Skeletal muscle satellite cell (primary cell): Measurements from ENCODE around the gene CALY.
A peak's percentile ranks its signal among the peaks of the same experiment; 100 is the strongest.

Source experiments
- H3K27me3 ChIP-seq: 2 replicates; pipeline ENCODE4 v1.7.0; 2013; ENCODE audit warnings: low read length; ENCODE audit not compliant: control insufficient read depth, insufficient read depth
- H3K36me3 ChIP-seq: 2 replicates; pipeline ENCODE4 v1.7.0; 2013; ENCODE audit warnings: mild to moderate bottlenecking, control low read depth, low read length; ENCODE audit not compliant: insufficient read depth
- H3K4me1 ChIP-seq: 2 replicates; pipeline ENCODE4 v1.7.0; 2013; ENCODE audit warnings: low read length; ENCODE audit not compliant: control insufficient read depth, insufficient read depth
- H3K4me2 ChIP-seq: 2 replicates; pipeline ENCODE4 v1.7.0; 2013; ENCODE audit warnings: mild to moderate bottlenecking, low read length
- H3K4me3 ChIP-seq: 2 replicates; pipeline ENCODE4 v1.7.0; 2013; ENCODE audit warnings: low read length
- H3K9ac ChIP-seq: 2 replicates; pipeline ENCODE4 v1.7.0; 2013; ENCODE audit warnings: mild to moderate bottlenecking, low read depth, low read length, moderate library complexity
- H3K9me3 ChIP-seq: replicated peaks from 2 replicates; pipeline ENCODE4 v1.7.0; 2013; ENCODE audit warnings: mild to moderate bottlenecking, control low read depth, low read length

CALY gene

DNA sequence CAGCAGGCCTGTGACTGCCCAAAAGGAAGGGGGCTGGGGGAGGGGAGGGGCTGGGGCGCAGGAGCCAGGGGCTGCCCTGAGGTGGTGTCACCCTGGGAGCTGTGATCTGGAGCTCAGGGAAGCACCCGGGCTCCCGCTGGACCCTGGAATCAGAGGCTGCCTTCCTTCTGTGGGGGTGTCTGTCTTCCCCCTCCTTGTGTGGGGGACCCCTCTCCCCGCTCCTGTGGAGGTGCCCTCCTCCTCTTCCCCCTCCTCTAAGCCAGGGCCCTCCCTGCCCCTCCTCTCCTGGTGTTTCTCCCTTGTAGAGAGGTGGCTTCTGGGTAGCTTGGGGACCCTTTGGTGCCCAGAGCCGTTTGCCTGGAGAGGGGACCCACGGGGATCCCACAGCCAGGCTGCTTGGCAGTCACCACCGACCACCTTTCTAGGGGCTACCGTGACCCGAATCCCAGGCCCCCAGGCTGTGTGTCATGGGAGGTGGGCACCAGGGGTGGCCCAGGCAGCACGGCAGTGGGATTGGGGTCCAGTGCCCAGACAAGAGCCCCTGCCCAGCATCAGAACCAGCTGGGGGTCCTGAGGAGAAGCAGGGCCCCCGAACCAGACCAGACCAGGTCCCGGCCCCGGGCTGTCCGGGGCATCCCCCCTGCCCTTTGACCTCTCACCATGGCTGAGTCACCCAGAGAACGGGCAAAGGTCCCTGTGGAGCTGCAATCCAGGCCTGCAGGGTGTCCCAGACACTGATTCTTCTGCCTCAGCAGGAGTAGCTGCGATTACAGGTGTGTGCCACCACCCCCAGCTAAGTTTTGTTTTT lies 11.2 kb upstream of the CALY start:
- no peak overlapping the region for H3K4me3 ChIP-seq
- no peaks in the 10 kb centered on the region for H3K36me3 ChIP-seq
- H3K4me2 ChIP-seq: no peak overlapping the region
- no peak overlapping the region for H3K9ac ChIP-seq
- H3K27me3 ChIP-seq: peaks cover 26% of the 10 kb centered on the region
- no peaks in the 10 kb centered on the region for H3K9me3 ChIP-seq
- H3K4me1 ChIP-seq: no peaks in the 10 kb centered on the region

DNA sequence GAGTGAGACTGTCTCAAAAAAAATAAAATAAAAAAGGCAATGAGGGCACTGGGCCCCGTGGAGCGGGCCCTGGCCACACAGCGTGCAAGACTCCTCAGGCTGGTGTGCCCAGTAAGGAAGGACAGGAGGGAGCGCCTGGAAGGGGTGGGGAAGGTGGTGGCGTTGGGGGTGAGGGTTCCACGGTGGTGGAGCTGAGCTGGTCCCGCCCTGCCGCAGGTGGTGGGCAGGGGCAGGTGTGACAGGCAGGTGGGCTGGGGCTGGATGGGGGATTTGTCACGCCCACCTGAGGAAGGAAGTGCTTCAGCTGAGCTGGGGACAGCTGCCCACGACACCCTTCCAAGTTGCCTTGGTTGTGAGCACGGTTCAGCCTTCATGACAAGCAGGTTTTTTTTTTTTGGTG lies 9.7 kb upstream of the CALY start:
- H3K27me3 ChIP-seq: peaks cover 31% of the 10 kb centered on the region
- no peak overlapping the region for H3K4me2 ChIP-seq
- no peaks in the 10 kb centered on the region for H3K4me1 ChIP-seq
- H3K4me3 ChIP-seq: no peak overlapping the region
- H3K36me3 ChIP-seq: no peaks in the 10 kb centered on the region
- no peaks in the 10 kb centered on the region for H3K9me3 ChIP-seq
- H3K9ac ChIP-seq: no peak overlapping the region

DNA sequence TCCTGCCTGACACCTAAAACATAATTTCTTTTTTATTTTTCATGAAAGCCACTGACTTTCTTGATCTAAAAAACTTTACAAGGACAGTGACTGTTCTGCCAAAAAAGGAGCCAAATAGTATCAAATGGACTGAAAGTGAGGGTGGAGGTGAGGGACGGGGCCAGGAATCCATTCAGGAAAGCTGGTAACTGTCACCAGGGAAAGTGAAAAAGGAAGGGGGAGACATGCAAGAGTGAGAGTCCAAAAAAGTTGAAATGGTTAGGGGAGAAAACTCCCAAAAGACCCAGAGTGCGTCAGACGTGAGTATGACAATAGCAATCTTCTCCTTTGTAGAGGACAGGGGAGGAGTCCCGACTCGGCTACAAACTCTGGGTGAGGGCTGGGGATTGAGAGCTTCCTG lies 7.5 kb upstream of the CALY start:
- Histone ChIP-seq H3K9ac (no peak overlapping the region), H3K4me3 (no peak overlapping the region), H3K4me1 (no peaks in the 10 kb centered on the region), H3K9me3 (no peaks in the 10 kb centered on the region), H3K4me2 (no peak overlapping the region), H3K27me3 (peaks cover 31% of the 10 kb centered on the region), H3K36me3 (no peaks in the 10 kb centered on the region)

DNA sequence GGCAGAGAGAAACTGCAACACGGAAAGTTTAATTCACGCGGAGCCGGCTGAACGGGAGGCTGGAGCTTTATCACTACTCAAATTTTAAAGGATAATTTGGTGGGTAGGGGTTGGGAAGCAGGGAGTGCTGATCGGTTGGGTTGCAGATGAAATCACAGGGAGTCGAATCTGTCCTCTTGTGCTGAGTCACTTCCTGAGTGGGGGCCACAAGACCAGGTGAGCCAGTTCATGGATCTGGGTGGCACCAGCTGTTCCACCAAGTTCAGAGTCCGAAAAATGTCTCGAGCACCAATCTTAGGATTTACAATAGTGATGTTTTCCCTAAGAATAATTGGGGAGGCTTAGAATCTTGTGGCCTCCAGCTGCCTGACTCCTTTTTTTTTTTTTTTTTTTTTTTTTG lies 6.9 kb upstream of the CALY start:
- Histone ChIP-seq H3K9ac (no peak overlapping the region), H3K4me3 (no peak overlapping the region), H3K36me3 (no peaks in the 10 kb centered on the region), H3K9me3 (no peaks in the 10 kb centered on the region), H3K4me2 (no peak overlapping the region), H3K27me3 (peaks cover 31% of the 10 kb centered on the region), H3K4me1 (no peaks in the 10 kb centered on the region)

DNA sequence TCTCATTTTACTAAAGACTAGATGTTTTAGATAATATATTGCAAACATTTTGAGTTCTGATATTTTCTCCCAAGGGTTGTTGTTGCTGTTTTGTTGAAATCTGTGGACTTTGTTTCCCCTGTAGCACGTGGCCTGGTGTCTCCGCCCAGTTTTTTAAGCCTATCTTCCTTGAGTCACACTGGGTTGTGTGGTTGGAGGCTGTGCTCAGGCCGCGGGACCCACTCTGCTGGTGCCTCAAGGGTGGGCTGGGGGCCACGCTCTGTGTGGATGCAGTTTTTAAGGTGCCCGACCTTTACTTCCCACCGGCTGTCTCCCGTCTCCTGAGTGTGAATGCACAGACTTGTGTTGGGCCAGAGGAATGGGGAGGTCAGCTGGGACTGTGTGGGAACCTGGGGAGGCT lies 6.2 kb upstream of the CALY start:
- Histone ChIP-seq H3K9ac (no peak overlapping the region), H3K4me3 (no peak overlapping the region), H3K4me2 (no peak overlapping the region), H3K9me3 (no peaks in the 10 kb centered on the region), H3K27me3 (peaks cover 31% of the 10 kb centered on the region), H3K4me1 (no peaks in the 10 kb centered on the region), H3K36me3 (no peaks in the 10 kb centered on the region)

DNA sequence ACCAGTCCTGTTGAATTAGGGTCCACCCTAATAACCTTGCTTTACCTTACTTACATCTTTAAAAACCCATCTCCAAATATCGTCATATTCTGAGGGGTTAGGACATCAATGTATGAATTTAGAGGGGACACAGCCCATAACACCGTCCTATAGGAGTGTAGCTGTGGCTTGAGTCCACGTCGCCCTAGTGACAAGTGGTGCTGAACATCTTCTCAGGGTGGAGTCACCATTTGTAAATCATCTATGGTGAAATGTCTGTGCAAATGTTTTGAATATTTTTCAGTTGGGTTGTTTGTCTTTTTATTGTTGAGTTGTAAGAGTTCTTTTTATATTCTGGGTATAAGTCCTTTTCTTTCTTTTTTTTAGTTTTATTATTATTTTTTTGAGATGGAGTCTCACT lies 5.3 kb upstream of the CALY start:
- Histone ChIP-seq H3K4me2 (no peak overlapping the region), H3K27me3 (peaks cover 35% of the 10 kb centered on the region), H3K36me3 (no peaks in the 10 kb centered on the region), H3K9ac (no peak overlapping the region), H3K9me3 (no peaks in the 10 kb centered on the region), H3K4me1 (no peaks in the 10 kb centered on the region), H3K4me3 (no peak overlapping the region)

DNA sequence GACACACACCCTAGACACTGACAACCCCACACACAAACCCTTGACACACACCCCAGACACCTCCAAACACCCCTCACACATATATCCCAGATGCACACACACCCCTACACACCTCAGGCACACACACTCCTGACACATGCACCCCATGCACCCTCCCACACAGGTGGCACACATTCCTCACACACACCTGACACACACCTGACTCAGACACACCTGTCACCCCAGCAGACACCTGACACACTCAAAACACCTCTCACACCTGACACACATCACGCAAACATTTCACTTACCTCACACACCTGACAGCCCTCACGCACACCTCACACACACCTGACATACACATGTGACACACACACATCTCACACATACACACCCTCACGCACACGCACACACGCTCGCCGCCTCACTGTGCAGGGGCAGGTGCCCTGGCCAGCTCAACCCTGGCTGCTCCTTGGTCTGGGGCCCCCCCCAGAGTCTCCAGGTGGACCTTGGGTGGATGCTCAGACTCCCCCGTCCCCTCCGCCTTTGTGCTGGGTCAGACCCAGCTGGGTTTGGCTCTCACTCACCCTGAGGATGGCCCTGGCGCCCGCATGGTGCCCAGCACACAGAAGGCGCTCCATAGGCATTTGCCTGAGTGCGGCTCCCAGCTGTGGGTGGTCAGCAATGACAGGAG lies 3.1 kb upstream of the CALY start:
- H3K9ac ChIP-seq: no peak overlapping the region
- no peak overlapping the region for H3K4me3 ChIP-seq
- peaks cover 44% of the 10 kb centered on the region for H3K27me3 ChIP-seq
- H3K9me3 ChIP-seq: no peaks in the 10 kb centered on the region
- H3K36me3 ChIP-seq: no peaks in the 10 kb centered on the region
- H3K4me1 ChIP-seq: peaks cover 9% of the 10 kb centered on the region
- no peak overlapping the region for H3K4me2 ChIP-seq

DNA sequence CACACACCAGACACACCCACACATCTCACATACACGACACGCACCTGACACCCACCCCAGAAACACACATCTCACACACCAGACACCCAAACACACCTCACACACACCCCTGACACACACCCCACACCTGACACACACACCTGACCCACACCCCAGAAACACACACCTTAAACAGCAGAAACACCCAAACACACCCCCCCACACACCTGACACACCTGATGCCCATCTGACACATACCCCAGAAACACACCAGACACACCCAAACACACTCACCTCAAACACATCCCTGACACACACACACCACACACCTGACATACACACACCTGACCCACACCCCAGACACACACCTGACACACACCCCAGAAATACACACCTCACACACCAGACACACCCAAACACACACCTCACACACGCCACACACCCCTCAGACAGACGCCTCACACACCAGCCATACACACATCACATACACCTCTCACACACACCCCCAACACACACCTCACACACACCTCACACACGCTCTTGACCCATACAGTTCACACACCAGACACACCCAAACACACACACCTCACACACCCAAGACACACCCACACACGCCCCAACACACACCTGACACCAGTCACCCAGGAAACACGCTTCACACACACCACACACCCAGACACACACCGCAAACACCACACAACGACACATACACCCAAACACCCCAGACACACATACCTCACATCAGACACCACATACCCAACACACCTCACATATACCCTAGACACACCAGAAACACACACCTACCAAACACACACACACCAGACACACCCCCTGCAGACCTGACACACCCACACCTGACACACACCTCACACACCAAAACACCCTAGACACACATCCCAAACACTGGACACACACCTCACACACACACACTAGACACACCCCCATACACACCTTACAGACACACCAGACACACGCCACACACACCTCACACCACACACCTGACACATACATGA lies 1.7 kb upstream of the CALY start:
- Histone ChIP-seq H3K4me1 (peaks cover 9% of the 10 kb centered on the region), H3K36me3 (no peaks in the 10 kb centered on the region), H3K9ac (no peak overlapping the region), H3K9me3 (no peaks in the 10 kb centered on the region), H3K27me3 (peaks cover 41% of the 10 kb centered on the region), H3K4me2 (no peak overlapping the region), H3K4me3 (no peak overlapping the region)

DNA sequence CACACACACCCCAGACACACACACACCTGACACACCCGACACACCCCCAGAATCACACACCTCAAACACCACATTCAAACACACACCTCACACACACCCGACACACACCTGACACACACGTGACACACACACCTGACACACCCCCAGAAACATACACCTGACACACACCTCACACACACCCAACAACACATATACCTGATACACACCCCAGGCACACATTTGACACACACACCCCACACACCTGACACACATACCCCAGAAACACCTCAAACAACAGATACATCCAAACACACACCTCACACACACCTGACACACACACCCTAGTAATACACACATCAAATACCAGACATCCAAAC lies 652 bp upstream of the CALY start:
- Histone ChIP-seq H3K4me1 (peaks cover 9% of the 10 kb centered on the region), H3K27me3 (peaks cover 40% of the 10 kb centered on the region), H3K9ac (no peak overlapping the region), H3K4me2 (no peak overlapping the region), H3K36me3 (no peaks in the 10 kb centered on the region), H3K9me3 (no peaks in the 10 kb centered on the region), H3K4me3 (no peak overlapping the region)

DNA sequence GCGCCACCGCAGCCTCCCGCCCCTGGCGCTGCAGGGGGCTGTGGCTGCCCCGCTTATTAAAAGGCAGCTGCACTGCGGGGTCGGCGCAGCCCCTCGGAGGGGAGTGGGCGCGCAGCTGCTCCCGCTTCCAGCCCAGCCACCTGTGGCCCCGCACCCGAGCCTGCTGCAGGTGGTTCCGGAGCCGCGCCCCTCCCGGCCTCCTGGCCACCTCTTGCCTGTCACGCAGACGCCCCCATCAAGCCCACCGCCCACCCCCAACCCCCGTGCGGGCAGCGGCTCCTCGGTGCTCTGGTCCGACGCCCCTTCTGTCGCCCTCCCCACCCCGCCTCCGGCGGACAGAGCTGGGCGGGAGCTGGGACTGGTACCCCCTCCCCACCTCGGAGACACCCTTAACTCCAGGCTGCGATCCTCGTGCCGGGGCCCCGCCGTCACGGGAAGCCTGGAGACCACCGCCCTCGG lies 549 bp downstream of the CALY start:
- H3K9me3 ChIP-seq: no peaks in the 10 kb centered on the region
- peaks cover 9% of the 10 kb centered on the region for H3K4me1 ChIP-seq
- H3K4me3 ChIP-seq: no peak overlapping the region
- peaks cover 47% of the 10 kb centered on the region for H3K27me3 ChIP-seq
- no peak overlapping the region for H3K9ac ChIP-seq
- peak overlapping the region; percentile 75 for H3K4me2 ChIP-seq
- H3K36me3 ChIP-seq: no peaks in the 10 kb centered on the region
